ENCODE data around the gene ALKAL2. TPM values are rescaled to one million over a fixed set of nuclear protein-coding genes. Genes with fewer than 3 reads are reported as not detected.

The ALKAL2 gene
- total and polyA plus RNA-seq, 11 donors = 0.25 to 9.0 (median 1.2) TPM

GRCh38 chr2:275466-275865 is 12.4 kb downstream of the ALKAL2 start:
- DNase-seq (no peak), ATAC-seq (no peak)
- Histone ChIP-seq H3K4me1 (peaks cover 0 to 6% (median 0%) of the 10 kb centered on the region in 12 donors), H3K36me3 (peaks cover 0 to 90% (median 84%) of the 10 kb centered on the region in 9 donors), H3K27ac (no peak overlapping the region), H3K27me3 (no peaks in the 10 kb centered on the region), H3K4me3 (no peak overlapping the region), H3K9me3 (no peaks in the 10 kb centered on the region)
- intact Hi-C loops (cut with DNase I) = no loop called here
- no peak for TF ChIP-seq CTCF (IDR thresholded peaks at IDR 0.05)
- TF ChIP-seq POLR2A (IDR thresholded peaks at IDR 0.05) = no peak
- WGBS, 4 donors = 86 to 89% (median 87%) methylated on average over 6 of the region's 6 CpGs

- Histone ChIP-seq H3K36me3 (peaks cover 0 to 83% (median 75%) of the 10 kb centered on the region in 9 donors), H3K9me3 (no peaks in the 10 kb centered on the region), H3K4me1 (peaks cover 0 to 8% (median under 1%) of the 10 kb centered on the region in 12 donors), H3K27ac (no peak overlapping the region), H3K4me3 (no peak overlapping the region), H3K27me3 (no peaks in the 10 kb centered on the region)
- ATAC-seq (no peak), DNase-seq (no peak)
- intact Hi-C loops (cut with DNase I) = no loop called here
- TF ChIP-seq POLR2A (IDR thresholded peaks at IDR 0.05) = no peak
- no peak for TF ChIP-seq CTCF (IDR thresholded peaks at IDR 0.05)
- WGBS, 4 donors = 96 to 98% (median 98%) methylated on average over 3 of the region's 3 CpGs
Observed at GRCh38 chr2:274503-274902, 13.4 kb downstream of the ALKAL2 start.

GRCh38 chr2:273333-273732 is 14.6 kb downstream of the ALKAL2 start:
- peaks cover 0 to 15% (median 4%) of the 10 kb centered on the region in 12 donors for H3K4me1 ChIP-seq
- no peak for ATAC-seq
- H3K27me3 ChIP-seq = no peaks in the 10 kb centered on the region
- no peak overlapping the region for H3K4me3 ChIP-seq
- TF ChIP-seq POLR2A (IDR thresholded peaks at IDR 0.05) (no peak), CTCF (IDR thresholded peaks at IDR 0.05) (no peak)
- no peak overlapping the region for H3K27ac ChIP-seq
- intact Hi-C loops (cut with DNase I) = no loop called here
- 64 to 76% (median 66%) methylated on average over 6 of the region's 6 CpGs for WGBS, 4 donors
- no peaks in the 10 kb centered on the region for H3K9me3 ChIP-seq
- DNase-seq = no peak
- peaks cover 0 to 71% (median 63%) of the 10 kb centered on the region in 9 donors for H3K36me3 ChIP-seq

GRCh38 chr2:271917-272316 is 16.0 kb downstream of the ALKAL2 start:
- H3K4me1 ChIP-seq = peaks cover 0 to 18% (median 4%) of the 10 kb centered on the region in 12 donors
- H3K27me3 ChIP-seq = no peaks in the 10 kb centered on the region
- TF ChIP-seq POLR2A (IDR thresholded peaks at IDR 0.05) (no peak), CTCF (IDR thresholded peaks at IDR 0.05) (no peak)
- no peak for DNase-seq
- no peak overlapping the region for H3K4me3 ChIP-seq
- WGBS, 4 donors = 91 to 93% (median 92%) methylated on average over 12 of the region's 12 CpGs
- no peaks in the 10 kb centered on the region for H3K9me3 ChIP-seq
- no peak overlapping the region for H3K27ac ChIP-seq
- peaks cover 0 to 57% (median 49%) of the 10 kb centered on the region in 9 donors for H3K36me3 ChIP-seq
- no peak for ATAC-seq
- intact Hi-C loops (cut with DNase I) = no loop called here
